Medulla oblongata (tissue), 1 donor: ENCODE results near the gene EXTL2.
A peak's percentile ranks its signal among the peaks of the same experiment; 100 is the strongest.
"Not testable (repeated sequence)": the region's sequence is repeated elsewhere in the genome, so short reads cannot be mapped to it uniquely, and the experiment has no call there.

Source experiments
- DNase-seq: peaks from one replicate; pipeline ENCODE4 v3.0.0-alpha.2; 2015; ENCODE audit errors: extremely low spot score

EXTL2 gene

GRCh38 chr1:100902365-100902764 is 7.7 kb upstream of the EXTL2 start:
- no peak for DNase-seq

- DNase-seq, result peak; percentile 47
These were observed 1.9 kb upstream of the EXTL2 start for GRCh38 chr1:100896481-100896982.

DNA sequence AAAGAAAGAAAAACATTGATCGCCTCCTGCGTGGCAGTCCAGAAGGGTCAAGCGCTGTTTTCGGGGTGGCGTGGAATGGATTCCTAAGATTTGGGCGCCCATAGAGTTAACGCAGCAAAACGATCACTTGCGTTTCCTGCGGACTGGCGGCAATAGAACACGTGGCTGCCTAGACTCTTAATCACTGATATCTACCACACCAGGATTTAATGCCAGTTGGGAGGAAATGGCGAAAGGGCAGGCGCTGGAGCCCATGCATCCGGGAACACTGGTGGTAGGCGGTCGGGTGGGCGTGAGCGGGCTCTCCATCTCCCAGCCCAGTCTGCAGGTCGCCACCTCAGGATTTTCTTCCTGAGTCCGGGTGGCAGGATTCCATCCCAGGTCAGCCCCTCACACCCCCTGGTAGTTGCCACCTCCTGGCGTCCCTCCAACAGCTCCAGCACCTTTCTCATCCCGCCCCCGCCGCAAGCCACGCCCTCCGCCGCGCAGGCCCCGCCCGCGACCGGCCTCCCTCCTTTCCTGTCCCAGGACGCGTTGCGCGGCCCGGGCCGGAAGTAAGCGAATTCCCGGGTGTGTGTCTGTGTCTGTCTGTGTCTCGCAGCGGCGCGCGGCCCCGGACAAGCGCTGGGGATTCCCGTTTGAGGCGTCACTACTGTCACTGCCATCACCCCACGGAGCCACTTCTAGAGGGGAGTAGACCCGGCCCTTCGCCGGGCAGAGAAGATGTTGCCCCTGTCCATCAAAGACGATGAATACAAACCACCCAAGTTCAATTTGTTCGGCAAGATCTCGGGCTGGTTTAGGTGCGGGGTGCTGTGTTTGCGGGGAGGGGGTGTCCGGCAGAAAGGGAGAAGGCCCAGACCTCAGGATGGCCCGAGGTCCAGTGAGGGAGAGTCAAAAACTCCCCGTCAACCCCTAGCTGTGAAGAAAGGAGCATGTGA is 1.2 kb upstream of the EXTL2 start, which contains the start of gene SLC30A7:
Gene SLC30A7 (plus strand): TSS at position 551 of the 941 bp plus-strand sequence. CDS start 173 bp downstream, at position 724.
- DNase-seq, result peak; percentile 95

GRCh38 chr1:100893718-100894117 is 924 bp downstream of the EXTL2 start:
- DNase-seq, result no peak

- DNase-seq, result no peak
These were observed 2.1 kb downstream of the EXTL2 start for GRCh38 chr1:100892554-100892953.

- DNase-seq, result no peak
These were observed 3.3 kb downstream of the EXTL2 start for GRCh38 chr1:100891380-100891779.

DNA sequence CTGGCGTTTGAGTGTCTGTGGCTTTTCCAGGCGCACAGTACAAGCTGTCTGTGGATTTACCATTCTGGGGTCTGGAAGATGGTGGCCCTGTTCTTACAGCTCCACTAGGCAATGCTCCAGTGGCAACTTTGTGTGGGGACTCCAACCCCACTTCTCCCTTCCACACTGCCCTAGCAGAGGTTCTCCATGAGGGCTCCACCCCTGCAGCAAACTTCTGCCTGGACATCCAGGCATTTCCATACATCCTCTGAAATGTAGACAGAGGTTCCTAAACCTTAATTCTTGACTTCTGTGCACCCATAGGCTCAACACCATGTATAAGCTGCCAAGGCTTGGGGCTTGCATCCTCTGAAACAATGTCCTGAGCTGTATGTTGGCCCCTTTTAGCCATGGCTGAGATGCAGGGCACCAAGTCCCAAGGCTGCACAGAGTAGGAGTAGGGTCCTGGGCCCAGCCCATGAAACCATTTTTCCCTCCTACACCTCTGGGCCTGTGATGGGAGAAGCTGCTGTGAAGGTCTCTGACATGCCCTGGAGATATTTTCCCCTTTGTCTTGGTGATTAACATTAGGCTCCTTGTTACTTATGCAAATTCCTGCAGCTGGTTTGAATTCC is 4.7 kb downstream of the EXTL2 start:
- DNase-seq, result not testable (repeated sequence)

DNA sequence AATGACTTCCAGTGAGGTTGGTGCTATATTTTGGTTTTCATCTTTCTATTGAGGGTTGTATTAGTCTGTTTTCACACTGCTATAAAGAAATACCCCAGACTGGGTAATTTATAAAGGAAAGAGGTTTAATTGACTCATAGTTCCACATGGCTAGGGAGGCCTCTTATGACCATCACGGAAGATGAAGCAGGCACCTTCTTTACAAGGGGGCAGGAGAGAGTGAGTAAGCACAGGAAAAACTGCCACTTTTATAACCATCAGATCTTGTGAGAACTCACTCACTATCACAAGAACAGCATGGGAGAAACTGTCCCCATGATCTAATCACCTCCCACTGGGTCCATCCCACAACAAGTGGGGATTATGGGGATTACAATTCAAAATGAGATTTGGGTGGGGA is 5.6 kb downstream of the EXTL2 start:
- not testable (repeated sequence) for DNase-seq

DNA sequence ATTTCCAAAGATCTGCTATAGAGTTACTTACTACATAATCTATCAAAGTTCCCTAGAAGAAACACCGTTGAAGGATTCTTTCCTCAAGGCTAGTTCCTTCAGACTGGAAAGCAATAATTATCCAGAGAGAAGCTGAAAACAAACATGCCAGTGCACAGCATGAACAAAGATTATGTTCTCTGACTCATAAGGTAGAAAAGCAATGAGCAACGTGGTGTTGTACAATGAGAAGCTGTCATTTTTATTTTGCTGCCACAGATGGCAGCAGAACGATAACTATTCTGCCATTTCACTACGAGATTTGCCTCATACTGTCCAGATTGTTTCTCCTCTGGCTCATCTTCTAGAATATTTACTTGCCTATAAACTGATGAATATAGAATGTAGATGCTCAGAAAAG is 10.7 kb downstream of the EXTL2 start:
- no peak for DNase-seq

GRCh38 chr1:100882698-100883097 is 11.9 kb downstream of the EXTL2 start:
- no peak for DNase-seq

GRCh38 chr1:100881687-100882086 is 13.0 kb downstream of the EXTL2 start:
- no peak for DNase-seq

DNA sequence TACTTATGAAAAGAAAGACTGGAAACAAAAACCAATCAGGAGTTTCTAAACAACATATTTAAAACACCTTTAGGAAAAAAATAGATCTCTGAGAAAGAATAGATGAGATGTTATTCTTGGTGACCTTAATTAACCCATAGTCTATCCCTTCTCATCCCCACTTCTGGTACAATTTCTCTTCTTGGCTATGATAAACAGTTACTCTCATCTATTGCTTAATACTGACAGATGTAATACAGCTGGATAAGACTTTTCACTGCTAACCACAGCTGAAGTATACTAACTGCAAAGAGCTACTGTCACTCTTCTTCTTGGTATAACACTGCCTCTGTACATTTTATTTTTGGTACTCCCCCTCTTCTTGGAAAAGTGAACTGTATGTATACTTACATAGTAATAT is 15.2 kb downstream of the EXTL2 start:
- DNase-seq, result no peak

- no peak for DNase-seq
These were observed 18.4 kb downstream of the EXTL2 start for GRCh38 chr1:100876291-100876690.

- DNase-seq, result no peak
These were observed 19.4 kb downstream of the EXTL2 start for GRCh38 chr1:100875228-100875627.

- DNase-seq, result no peak
These were observed 20.2 kb downstream of the EXTL2 start for GRCh38 chr1:100874433-100874832.

- no peak for DNase-seq
These were observed 24.6 kb downstream of the EXTL2 start for GRCh38 chr1:100869996-100870395.

GRCh38 chr1:100868364-100868995 is 26.2 kb downstream of the EXTL2 start:
- DNase-seq, result peak; percentile 65

DNA sequence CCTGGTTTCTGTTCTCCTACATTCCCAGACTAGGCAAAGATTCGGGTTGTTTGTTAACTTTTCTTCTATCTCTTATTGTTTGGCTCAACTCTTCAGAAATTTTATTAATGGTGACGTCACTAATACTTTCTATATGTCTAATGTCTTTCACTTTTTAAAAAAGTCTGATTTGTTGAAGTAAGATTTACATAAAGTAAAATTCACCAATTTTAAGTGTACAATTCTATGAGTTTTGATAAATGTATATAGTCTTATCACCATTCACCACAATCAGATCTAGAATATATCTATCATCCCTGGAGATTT is 27.8 kb downstream of the EXTL2 start:
- no peak for DNase-seq

GRCh38 chr1:100866041-100866900 is 28.4 kb downstream of the EXTL2 start:
- peak; percentile 43 for DNase-seq

DNA sequence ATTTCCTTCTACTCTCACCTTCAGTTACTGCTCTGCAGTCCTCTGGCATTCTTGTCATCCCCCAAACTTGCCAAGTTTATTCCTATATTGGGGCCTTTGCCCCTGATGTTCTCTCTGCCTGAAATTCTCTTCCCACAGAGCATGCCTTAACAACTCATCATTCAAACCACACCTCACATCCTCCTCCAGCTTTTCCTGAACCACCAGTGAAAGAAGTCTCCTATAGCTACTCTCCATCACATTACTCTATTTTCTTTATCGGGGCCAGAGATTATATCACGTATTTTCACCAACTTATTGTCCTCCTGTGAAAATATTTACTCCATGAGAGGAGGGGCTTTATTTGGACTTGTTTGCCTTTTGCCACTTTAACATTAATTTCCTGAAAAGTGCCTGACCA is 32.1 kb downstream of the EXTL2 start:
- DNase-seq, result no peak

DNA sequence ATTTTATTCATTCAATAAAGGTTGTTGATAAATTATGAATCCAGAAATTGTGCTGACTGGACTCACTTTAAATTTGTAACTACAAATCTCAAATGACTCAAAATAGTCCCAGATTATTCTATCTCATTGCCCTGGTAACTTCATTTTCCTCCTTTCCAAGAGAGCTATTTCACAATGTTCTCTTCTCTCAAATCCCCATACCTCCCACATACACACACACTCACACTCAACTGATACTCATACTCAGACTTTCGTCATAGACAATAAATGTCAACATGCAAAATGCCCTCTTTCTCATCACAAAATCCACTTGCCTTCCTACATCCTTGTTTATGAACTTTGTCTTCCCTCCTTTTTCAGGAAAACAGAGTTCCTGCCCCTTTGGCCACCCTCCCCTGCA is 33.3 kb downstream of the EXTL2 start:
- no peak for DNase-seq
